ENCODE results near the gene ASS1.
"Not testable (repeated sequence)": the region's sequence is repeated elsewhere in the genome, so short reads cannot be mapped to it uniquely, and the experiment has no call there.

The ASS1 gene

DNA sequence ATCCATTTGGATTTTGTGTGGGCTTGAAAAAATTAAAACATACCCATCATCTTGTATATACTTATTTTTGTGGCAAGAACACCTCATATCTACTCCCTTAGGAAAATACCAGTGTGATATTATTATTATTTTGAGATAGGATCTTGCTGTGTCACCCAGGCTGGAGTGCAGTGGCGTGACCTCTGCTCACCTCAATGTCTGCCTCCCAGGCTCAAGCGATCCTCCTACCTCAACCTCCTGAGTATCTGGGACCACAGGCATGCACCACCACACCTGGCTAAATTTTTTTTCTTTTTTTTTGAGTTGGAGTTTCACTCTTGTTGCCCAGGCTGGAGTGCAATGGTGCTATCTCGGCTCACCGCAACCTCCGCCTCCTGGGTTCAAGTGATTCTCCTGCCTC lies 10.1 kb upstream of the ASS1 start:
- DNase-seq (ENCODE audit: low spot score) = not testable (repeated sequence)

DNA sequence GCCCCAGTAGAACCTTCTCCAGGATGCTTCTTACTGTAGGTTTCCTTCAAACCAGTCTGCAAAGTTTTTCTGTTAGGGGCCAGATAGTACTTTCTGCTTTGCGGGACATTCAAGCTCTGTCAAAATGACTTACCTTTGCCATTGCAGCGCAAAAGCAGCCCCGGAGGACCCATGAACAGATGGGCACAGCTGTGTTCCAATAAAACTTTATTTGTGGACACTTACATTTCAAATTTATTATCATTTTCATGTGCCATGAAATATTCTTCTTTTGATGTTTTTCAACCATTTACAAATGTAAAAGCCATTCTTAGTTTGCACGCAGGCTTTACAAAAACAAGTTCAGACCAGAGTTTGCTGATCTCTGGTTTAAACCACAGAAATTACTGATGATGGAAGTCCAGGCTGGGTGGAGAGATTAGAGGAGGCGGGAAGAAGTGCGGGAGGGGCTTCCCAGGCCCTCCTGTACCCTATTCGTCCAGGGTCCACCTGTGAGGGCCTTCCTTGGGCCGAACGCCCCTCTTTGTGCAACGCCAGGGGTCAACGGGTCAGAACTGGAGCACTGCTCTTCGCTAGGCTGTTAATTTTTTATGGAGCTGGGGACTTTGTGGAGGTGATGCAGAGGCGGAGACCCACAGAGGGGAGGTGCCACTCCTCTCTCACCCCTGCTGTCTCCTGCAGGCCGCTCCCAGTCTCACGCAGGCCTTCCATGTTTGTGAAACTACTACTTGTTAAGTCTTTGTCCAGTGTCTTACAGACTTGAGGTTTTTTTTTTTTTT lies 7.6 kb upstream of the ASS1 start:
- DNase-seq (ENCODE audit: low spot score) = no peak

DNA sequence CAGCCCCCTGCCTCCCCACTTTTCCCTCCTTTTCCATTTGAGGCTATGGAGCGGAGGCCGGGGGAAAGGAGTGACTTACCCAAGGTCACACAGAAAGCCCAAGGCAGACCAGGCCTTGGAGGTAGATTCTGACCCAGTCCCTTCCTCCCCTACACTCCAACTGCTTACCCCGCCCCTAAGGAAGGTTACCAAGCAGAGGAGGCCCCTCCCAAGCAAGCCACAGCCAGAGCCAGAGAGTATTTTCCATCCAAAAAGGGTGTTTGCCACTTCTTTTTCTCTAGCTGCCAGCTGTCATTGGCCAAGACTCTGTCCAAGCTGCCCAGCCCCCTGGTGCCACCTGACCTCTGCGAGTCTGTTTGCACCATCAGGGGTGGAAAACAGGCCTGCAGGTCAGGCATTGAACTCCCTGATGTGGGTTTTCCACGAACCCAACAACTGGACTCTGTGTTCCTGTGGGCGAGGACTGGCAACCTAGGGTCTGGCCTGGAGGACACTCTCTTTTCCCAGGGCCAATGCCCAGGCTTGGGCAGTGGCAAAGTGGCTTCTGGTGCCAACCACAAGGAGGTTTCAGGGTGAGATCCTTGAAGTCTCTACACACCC lies 6.3 kb upstream of the ASS1 start:
- no peak for DNase-seq (ENCODE audit: low spot score)

DNA sequence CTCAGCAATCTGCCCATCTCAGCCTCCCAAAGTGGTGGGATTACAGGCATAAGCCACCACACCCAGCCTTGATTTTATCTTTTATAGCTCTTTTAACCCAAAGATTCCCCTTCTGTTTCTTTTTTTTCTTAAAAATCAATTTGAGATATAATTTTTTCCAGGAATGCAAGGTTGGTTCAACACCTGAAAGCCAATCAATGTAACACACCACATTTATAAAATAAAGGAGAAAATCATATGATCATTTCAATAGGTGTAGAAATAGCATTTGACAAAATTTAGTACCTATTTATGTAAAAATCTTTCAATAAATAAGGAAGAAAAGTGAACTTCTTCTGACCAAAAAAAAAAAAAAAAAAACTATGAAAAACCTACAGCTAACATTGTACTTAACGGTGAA lies 3.7 kb upstream of the ASS1 start:
- DNase-seq (ENCODE audit: low spot score) = no peak

DNA sequence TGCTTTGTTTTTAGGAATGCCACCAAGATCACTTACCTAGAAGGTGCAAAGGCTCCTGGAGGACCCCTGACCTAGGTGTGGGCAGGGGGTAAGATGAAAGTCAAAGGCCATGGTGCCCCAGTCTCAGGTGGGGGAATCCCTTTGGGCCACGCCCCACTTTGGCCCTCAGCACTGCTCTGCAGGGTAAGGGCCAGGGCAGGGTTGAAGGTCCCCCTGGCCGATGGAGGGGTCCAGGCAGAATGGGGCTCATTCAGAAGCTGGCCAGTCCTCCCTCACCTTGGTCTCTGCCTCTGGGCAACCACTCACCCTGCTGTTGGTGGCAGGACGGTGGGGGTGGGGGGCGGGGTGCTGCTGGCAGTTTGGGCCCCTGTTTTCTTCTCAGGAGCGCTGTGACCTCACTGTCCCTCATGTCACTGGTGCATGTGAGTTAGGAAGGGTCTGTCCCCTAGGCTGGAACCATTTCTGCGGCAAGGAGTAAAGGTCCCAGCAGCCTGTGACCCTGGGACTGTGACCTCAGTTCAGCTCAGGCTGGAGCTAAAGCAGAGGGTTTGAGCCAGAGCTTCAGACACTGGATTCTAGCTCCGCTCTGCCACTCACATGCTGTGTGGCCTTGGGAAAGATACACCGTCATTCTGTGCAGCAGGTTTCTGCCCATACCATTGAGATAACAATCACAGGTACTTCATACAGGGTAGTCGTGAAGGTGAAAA lies 1.9 kb upstream of the ASS1 start:
- DNase-seq (ENCODE audit: low spot score) = no peak

DNA sequence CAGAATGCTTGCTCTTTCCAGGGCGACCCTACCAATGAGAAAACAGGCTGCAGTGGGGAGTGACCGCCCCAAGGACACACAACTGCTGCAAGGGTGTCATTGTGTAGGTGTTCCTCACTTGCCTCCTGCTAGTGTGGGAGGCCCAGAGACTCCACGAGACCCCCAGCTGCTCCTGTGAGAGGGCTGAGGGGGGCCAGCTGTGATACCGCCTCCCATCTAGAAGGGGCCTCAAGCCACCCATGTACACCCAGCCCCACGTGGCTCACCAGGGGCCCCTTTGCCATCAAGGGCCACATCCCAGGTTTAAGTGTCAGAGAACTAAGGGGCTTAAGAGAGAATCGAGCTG lies 1.3 kb upstream of the ASS1 start:
- no peak for DNase-seq (ENCODE audit: low spot score)

DNA sequence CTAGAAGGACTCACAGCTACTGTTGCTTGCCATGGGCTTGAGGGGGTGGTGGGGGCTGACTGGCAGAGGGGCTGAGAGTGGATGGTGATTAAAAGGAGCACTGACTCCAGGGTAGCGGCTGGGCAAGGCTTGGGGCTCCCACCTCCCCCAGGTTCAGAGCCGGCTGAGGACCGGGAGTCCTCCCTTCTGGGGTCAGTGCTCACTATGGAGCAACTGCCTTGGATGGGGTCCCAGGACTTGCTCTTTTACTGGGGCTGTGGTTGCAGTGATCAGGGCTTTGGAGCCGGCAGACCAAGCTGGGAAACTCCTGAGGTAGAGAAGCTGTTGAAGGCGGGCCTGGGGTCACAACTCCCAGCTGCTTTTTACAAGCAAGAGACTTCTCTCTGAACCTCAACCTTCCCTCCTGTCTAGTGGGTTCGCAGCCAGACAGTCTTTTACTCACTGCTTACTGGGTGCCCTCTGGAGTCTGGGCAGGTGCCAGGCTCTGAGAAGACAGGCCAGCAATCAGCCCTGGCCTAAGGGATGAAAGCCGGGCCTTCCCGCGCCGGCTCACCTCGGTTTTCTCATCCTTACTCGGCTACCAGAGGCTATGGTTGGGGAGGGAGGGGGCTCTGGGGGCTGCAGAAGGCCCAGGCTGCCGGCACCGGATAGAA lies 795 bp upstream of the ASS1 start:
- no peak for DNase-seq (ENCODE audit: low spot score)

DNA sequence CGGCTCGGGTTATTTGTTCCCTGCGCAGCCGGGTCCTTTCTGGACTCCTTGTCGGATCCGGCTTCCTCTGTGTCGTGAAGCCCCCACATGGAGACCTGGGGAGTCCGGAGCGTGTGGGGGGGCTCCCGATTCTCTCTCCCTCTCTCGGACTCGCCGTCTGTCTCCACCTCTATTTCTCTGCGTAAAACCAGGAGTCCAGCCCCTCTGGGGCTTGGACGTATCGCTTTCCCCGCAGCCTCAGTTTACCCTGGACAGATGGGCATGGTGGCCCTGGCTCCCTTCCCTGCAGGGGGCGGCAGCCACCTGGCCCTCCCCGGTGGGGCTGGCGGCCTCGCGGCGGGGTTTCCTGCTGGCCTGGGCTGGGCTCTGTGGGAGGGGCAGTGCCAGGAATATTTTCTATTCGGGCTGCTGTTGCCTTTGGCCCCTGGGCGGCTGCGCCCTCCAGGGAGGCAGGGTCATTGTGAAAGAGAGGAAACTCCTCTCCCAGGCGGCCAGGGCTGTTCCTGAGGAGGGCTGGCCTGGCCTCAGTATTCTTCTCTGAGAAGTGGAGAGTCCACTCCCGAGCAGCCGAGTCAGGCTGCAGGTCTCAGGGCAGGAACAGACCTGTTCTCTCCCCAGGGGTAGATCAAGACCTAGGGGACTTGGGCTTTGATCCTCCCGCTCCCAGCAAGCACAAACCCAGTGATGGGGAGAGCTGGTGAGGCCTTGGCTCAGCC lies 665 bp downstream of the ASS1 start:
- no peak for DNase-seq (ENCODE audit: low spot score)

DNA sequence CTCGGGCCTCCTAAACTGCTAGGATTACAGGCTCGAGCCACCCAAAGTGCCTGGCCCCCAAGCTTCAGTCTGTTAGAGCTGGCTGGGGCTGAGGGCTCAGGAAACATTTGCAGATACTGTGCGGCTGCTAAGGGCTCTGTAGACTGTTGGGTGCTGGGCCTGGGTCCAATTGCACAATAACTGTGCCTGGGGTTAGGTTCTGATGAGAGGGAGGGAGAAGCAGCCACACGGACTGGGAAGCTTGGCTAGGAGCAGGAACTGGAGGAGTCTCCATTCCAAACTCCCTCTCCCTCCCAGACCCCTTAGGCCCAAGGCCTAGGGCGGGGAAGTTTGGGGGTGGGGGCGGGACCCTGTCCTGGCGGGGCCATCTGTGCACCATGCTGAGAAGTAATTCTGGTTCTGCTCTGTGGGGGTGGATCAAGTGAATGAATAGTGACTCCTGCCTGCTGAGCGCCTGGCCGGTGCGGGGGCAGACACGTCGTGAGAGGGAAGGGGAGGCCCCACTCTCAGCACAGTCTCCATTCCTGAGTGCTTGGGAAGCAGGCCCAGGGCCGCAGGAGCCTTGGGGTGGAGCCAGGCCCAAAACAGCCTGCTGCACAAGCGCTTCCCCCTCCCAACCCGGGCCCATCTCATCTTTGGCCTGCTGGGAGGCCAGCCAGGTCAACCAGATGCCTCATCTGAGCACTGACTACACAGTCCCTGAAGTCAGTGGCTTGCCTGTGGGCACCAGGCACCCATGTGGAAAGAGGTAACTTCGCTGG lies 1.5 kb downstream of the ASS1 start:
- DNase-seq (ENCODE audit: low spot score) = no peak

DNA sequence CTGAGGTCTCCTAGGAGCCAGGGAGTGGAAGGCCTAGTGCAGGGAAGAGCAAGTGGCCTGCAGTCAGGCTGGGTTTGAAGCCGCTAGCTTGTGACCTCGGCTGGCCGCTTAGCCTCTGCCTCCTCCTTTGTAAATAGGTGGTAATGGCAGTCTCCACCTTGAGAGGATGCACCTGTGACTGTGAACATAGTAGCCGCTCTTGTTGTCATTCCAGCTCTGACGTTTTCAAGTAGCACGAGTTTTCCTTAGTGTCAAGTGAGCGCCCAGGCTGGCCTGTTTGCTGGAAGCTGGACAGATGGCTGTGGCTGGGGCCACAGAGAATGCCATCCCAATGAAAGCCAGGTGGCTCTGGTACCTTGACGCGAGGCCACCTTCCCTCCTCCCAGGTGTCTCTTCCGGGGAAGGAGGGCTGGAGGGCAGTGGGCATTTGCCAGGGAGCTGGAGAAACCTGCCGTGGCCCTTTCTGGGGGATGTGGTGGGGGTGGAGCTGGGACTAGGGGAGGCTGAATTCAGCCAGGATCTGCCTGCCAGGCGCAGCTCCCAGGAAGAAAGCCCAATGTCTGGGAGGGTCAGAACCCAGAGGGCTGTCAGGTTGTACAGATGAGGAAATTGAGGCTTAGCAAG lies 2.5 kb downstream of the ASS1 start:
- DNase-seq (ENCODE audit: low spot score) = no peak

DNA sequence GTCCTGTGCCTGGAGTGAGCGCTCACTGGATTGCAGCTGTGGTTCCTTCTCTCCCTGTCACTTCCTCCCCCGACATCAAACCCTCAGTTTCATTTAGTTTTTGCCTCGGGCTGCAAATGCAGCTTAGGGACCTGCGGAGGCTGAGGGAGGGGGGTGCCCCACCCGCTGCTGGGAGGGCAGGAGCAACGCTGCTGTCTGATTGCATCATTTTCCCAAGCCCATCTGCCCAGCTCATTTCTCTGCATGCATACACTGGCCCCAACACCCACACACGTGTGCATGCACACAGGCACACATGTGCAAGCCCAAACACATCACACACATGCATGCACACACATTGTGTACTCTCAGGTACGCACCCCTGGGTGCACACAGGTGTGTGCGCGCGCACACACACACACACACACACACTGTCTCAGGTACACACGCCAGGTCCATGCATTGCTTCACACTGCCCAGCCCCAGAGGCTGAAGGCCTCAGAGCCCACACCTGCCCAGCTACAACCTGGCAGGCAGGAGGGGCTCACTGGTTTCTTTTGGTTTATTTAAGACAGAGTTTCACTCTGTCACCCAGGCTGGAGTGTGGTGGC lies 3.4 kb downstream of the ASS1 start:
- no peak for DNase-seq (ENCODE audit: low spot score)

DNA sequence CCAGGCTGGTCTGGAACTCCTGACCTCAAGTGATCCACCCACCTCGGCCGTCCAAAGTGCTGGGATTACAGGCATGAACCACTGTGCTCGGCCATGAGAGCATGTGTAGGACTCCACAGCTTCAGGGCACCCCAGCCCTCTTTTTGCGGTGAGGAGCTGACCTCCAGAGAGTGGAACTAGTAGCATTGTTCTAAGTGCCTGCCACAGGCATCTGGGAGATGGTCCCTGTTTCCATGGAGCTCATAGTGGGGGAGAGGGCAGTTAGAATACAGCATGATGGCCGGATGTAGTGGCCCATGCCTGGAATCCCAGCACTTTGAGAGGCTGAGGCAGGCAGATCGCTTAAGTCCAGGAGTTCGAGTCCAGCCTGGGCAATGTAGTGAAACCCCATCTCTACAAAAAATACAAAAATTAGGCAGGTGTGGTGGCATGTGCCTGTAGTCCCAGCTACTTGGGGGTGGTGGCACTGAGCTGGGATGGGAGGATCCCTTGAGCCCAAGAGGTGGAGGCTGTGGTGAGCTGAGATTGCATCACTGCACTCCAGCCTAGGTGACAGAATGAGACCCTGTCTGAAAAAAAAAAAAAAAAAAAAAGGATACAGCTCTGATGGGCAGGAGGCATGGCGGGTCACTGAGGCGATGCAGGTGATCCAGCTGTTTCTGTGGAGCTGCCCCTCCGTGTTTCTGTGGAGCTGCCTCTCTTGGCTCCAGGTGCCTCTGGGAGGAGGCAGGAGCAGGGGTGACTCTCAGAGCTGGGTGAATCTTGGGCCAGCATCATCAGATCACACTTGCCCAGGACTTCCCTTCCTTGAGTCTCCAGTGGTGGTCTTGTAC lies 4.2 kb downstream of the ASS1 start:
- no peak for DNase-seq (ENCODE audit: low spot score)

DNA sequence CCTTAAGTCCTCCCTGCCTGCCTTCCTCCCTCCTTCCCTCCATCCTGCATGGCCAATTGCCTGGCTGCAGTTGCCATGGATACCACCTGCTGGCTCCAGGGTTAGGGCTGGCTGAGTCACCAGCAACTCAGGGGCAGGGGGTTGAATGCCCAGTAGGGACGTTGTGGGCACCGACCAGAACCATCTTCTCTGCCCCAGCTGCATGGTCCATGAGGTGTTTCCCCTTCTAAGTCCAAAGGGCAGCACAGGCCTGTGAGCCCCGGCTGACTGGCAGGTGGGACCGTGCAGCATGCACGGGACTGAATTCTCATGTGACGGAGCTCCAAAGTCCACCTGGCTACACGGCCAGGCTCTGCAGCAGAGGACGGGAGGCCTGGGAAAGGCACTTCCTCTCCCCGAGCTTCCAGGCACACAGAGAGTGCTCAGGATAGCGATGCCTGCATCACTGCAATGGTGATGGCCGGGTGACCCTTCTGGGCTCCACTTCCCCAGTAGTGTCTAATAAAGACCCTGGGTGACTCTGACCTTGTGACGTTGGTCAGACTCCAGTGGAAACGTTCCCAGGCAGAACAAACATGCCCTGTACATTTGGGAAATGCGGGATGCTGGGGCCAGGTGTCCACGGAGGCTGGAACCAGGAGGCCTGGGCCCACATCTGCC lies 5.7 kb downstream of the ASS1 start:
- no peak for DNase-seq (ENCODE audit: low spot score)

DNA sequence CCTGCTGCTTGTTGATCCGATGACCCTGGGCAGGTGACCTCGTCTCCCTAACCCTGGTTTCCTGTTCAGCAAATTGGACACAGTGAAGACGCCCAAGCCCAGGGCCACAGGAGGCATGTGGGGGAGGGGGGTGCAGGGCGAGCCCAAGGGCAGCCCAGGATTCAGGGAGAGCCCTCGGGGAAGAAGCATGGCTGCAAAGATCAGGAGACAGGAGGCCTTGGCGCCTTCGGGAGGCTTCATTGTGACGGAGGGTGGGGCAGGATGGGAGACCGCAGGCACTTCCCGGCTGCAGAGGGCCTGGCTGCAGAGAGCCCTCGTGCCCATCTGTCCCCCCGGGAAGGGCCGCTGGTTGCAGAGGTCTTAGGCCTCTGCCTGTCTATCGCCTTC lies 6.2 kb downstream of the ASS1 start:
- no peak for DNase-seq (ENCODE audit: low spot score)

DNA sequence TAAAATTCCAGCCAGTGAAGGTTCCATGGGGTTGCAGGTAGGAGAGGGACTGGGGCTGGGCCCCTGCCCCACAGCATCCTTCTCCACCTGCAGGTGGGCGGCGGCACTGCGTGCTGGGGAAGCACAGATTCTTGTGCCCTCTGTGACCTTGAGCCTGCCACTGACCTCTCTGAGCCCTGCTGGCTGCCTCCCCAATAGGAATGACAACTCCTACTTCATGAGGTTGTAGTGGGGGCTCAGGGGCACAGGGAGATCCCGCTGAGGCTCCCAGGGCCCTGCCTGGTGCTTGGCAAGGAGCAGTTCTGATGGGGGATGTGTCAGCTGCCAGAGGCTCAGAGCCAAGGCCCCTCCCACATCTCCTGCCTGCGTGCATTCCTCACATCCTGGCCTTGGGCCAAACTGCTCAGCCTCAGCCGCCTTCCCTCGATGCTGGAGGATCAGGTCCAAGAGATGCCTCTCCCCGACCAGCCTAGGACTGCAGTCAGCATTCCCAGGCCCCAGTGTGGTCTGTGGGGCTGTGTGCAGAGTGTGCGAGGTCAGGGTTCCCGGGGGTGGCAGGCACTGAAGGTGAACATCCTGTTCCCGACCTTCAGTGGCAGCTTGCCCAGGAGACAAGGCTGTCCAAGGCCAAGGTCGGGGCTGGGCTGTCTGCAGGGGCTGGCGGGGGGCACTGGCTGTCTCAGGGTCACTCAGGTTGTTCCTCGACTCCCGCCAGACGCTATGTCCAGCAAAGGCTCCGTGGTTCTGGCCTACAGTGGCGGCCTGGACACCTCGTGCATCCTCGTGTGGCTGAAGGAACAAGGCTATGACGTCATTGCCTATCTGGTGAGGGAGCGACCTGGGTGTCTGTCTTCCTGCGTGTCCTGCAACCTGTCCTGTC lies 7.0 kb downstream of the ASS1 start:
- no peak for DNase-seq (ENCODE audit: low spot score)

DNA sequence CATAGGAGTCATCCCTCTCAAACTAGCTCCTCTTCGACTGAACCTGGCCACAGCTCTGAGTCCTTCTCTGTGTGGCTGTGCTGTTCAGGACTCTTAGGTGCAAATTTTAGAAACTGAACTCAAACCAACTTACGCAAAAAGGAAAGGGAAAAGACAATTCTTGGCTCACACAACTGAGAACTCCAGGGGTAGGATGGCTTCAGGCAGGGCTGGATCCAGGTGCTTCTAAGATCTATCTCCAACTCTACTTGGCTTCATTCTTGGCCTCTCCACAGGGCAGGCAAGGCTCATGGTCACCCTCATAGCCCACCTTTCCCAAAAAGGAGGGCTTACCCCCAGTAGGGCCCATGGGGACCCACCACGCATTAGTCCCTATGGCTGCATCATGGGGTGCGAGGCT lies 8.1 kb downstream of the ASS1 start:
- no peak for DNase-seq (ENCODE audit: low spot score)

DNA sequence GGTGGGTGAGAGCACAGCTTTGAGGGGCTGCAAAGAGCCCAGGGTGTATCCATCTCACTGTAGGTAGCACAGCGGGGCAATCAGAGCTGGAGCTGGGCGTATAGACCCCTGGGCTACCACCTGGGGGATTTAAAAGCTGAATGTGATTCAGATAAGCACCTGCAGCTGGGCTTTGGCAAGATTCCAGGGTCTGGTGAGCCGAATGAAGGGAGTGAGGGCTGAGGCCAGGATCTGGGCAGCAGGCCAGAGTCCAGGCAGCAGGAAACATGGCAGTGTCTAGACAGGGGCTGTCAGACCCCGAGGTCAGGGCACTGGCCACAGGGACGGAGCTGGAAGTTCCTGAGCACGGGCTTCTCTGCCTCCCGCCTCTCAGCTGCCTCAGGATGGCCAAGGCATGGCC lies 8.7 kb downstream of the ASS1 start:
- DNase-seq (ENCODE audit: low spot score) = no peak

DNA sequence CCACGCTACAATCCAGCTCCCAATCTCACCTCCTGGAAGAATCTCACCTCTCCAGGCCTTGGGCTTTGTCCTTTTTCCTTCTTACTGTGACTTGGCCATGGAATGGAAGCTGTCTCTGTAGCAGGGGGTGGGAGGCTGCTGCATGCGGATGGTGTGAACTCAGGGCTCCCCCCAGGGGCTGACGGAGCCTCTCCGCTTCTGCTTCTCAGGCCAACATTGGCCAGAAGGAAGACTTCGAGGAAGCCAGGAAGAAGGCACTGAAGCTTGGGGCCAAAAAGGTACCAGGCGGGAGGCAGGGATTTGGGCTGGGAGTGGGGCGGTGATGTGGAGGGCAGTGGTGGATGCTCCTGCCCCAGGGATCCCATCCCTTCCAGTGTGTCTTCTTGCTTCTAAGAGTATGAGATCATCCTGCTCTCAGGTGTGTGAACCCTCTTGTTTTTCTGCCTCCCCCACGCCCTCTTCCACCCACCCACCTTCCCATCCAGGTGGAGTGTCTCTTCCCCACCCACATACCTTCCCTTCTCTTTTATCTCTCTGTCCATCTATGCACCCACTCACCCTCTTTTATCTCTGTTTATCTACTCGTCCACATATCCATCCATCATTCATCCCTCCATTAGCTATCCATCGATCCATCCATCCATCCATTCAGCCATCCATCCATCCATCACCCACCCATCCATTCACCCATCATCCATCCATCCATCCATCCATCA lies 9.5 kb downstream of the ASS1 start:
- DNase-seq (ENCODE audit: low spot score) = no peak

Data from CD4-positive, alpha-beta T cell treated with Interleukin-2 at 100 ng/mL for 4 hours (primary cell).